GM23338 (cell line): ENCODE measurements around the gene DGCR8. TPM values are rescaled to one million over a fixed set of nuclear protein-coding genes. Genes with fewer than 3 reads are reported as not detected.

Experiments
- ATAC-seq: fragments of 200-7000 bp; cut with Tn5 transposase; 3 replicates; pipeline ENCODE4 v1.9.1; 2020
- DNase-seq: peaks from one replicate; pipeline ENCODE4 v3.0.0-alpha.2; 2015; ENCODE audit warnings: low spot score
- H2AFZ ChIP-seq: fragments of 200-600 bp; sonication (generic); 2 replicates; pipeline ENCODE4 v1.8.0; 2016; ENCODE audit warnings: antibody characterized with exemption, mild to moderate bottlenecking, moderate library complexity
- H3F3A ChIP-seq: fragments of 200-600 bp; sonication (generic); replicated peaks from 2 replicates; pipeline ENCODE4 v1.8.0; 2017; ENCODE audit warnings: antibody characterized with exemption, mixed run types, low read depth
- H3K27ac ChIP-seq: fragments of 200-600 bp; sonication (generic); 2 replicates; pipeline ENCODE4 v1.6.1; 2016; ENCODE audit warnings: low read depth
- H3K27me3 ChIP-seq: fragments of 200-600 bp; sonication (generic); 2 replicates; pipeline ENCODE4 v1.8.0; 2016; ENCODE audit warnings: mild to moderate bottlenecking, mixed run types, moderate library complexity; ENCODE audit not compliant: insufficient read depth
- H3K36me3 ChIP-seq: fragments of 200-600 bp; sonication (generic); 2 replicates; pipeline ENCODE4 v1.8.0; 2016; ENCODE audit warnings: mild to moderate bottlenecking; ENCODE audit not compliant: insufficient read depth
- H3K4me1 ChIP-seq: fragments of 200-600 bp; sonication (generic); 2 replicates; pipeline ENCODE4 v1.8.0; 2016; ENCODE audit warnings: mild to moderate bottlenecking, moderate library complexity; ENCODE audit not compliant: insufficient read depth
- H3K4me2 ChIP-seq: fragments of 200-600 bp; sonication (generic); 2 replicates; pipeline ENCODE4 v1.7.1; 2017; ENCODE audit warnings: mixed run types
- H3K4me3 ChIP-seq: fragments of 200-600 bp; sonication (generic); 2 replicates; pipeline ENCODE4 v1.6.1; 2016; ENCODE audit warnings: mixed run types
- H3K79me2 ChIP-seq: fragments of 200-600 bp; sonication (generic); replicated peaks from 2 replicates; pipeline ENCODE4 v1.8.0; 2017; ENCODE audit warnings: mild to moderate bottlenecking; ENCODE audit not compliant: insufficient read depth
- H3K9me2 ChIP-seq: fragments of 200-600 bp; sonication (generic); 2 replicates; pipeline ENCODE4 v1.8.0; 2017; ENCODE audit not compliant: insufficient read depth
- H4K20me1 ChIP-seq: fragments of 200-600 bp; sonication (generic); replicated peaks from 2 replicates; pipeline ENCODE4 v1.8.0; 2017; ENCODE audit warnings: mild to moderate bottlenecking; ENCODE audit not compliant: insufficient read depth
- H3K27ac Mint-ChIP-seq: 2 replicates; pipeline ENCODE4 v1.8.0; 2020; ENCODE audit warnings: inconsistent platforms, mild to moderate bottlenecking, moderate library complexity, mixed read lengths
- H3K27me3 Mint-ChIP-seq: 3 replicates; pipeline ENCODE4 v1.8.0; 2022; ENCODE audit warnings: low read depth, mild to moderate bottlenecking, moderate library complexity, mixed read lengths, inconsistent platforms; ENCODE audit not compliant: insufficient read depth, poor library complexity
- H3K36me3 Mint-ChIP-seq: 3 replicates; pipeline ENCODE4 v1.8.0; 2021; ENCODE audit warnings: low read depth, mild to moderate bottlenecking, inconsistent platforms, moderate library complexity, mixed read lengths
- H3K4me1 Mint-ChIP-seq: 3 replicates; pipeline ENCODE4 v1.8.0; 2020; ENCODE audit warnings: mild to moderate bottlenecking, inconsistent platforms, mixed read lengths
- H3K4me3 Mint-ChIP-seq: 3 replicates; pipeline ENCODE4 v1.8.0; 2021; ENCODE audit warnings: moderate library complexity, mild to moderate bottlenecking, inconsistent platforms, mixed read lengths
- H3K9me3 Mint-ChIP-seq: 3 replicates; pipeline ENCODE4 v1.8.0; 2020; ENCODE audit warnings: moderate library complexity, mild to moderate bottlenecking, inconsistent platforms, mixed read lengths
- CREB1 ChIP-seq: fragments of 250-450 bp; sonication (Bioruptor Pico); IDR thresholded peaks from 2 replicates; pipeline ENCODE4 v1.5.0; 2020; ENCODE audit warnings: low read depth, mild to moderate bottlenecking, moderate library complexity
- EZH2 ChIP-seq: fragments of 200-600 bp; sonication (generic); IDR thresholded peaks from one replicate; pipeline ENCODE4 v1.8.0; 2017; ENCODE audit warnings: antibody characterized with exemption, mild to moderate bottlenecking, low read depth; ENCODE audit not compliant: unreplicated experiment
- EZH2phosphoT487 ChIP-seq: fragments of 200-600 bp; sonication (generic); IDR thresholded peaks from one replicate; pipeline ENCODE4 v1.8.1; 2018; ENCODE audit warnings: antibody characterized with exemption; ENCODE audit not compliant: unreplicated experiment
- JUNB ChIP-seq: IDR thresholded peaks from one replicate; pipeline ENCODE4 v1.6.1; 2016; ENCODE audit warnings: antibody characterized with exemption; ENCODE audit not compliant: unreplicated experiment
- NANOG ChIP-seq: IDR thresholded peaks from 2 replicates; pipeline ENCODE4 v1.6.1; 2016; ENCODE audit warnings: antibody characterized with exemption, borderline replicate concordance
- POLR2AphosphoS5 ChIP-seq: IDR thresholded peaks from 2 replicates; pipeline ENCODE4 v1.6.1; 2016; ENCODE audit warnings: antibody characterized with exemption, low read depth
- STAT1 ChIP-seq: IDR thresholded peaks from one replicate; pipeline ENCODE4 v1.6.1; 2016; ENCODE audit warnings: antibody characterized with exemption; ENCODE audit not compliant: unreplicated experiment
- ZNF114 ChIP-seq: fragments of 250-450 bp; sonication (Bioruptor Pico); IDR thresholded peaks from 2 replicates; pipeline ENCODE4 v1.5.0; 2020; ENCODE audit warnings: mild to moderate bottlenecking, moderate library complexity
- ZNF331 ChIP-seq: fragments of 250-450 bp; sonication (Bioruptor Pico); IDR thresholded peaks from 2 replicates; pipeline ENCODE4 v1.5.0; 2020; ENCODE audit warnings: low read depth, mild to moderate bottlenecking, moderate library complexity
- polyA plus RNA-seq: library from polyadenylated mRNA; unstranded; fragments of >200 nt; fragmentation: Nextera tagmentation; extraction: Ambion mirVana; gene quantifications from 2 replicates; pipeline ENCODE4 v1.2.1, GENCODE V29; 2016
- total RNA-seq: library from RNA; depleted of rRNA; stranded (reverse); fragments of >200 nt; shearing (Covaris generic); gene quantifications from 2 replicates; pipeline ENCODE4 v1.2.3, GENCODE V29; 2014
- TF ChIP-seq, protein P1 (sequence below): IDR thresholded peaks from 2 replicates; pipeline ENCODE4 v1.6.1; 2016; ENCODE audit warnings: antibody characterized with exemption
- TF ChIP-seq, protein P2 (sequence below), 2 experiments: fragments of 200-600 bp in 1 of 2; sonication (generic) in 1 of 2; conservative IDR thresholded peaks; 2 replicates each; pipeline versions ENCODE4 v1.5.1 to v1.6.1; 2016 to 2017; ENCODE audit warnings: antibody characterized with exemption in 2 of 2, low read depth in 2 of 2, mild to moderate bottlenecking in 2 of 2, moderate library complexity in 1 of 2
- TF ChIP-seq, protein P3 (sequence below): IDR thresholded peaks from one replicate; pipeline ENCODE4 v1.6.1; 2018; ENCODE audit warnings: antibody characterized with exemption; ENCODE audit not compliant: unreplicated experiment
- TF ChIP-seq, protein P4 (sequence below): fragments of 250-450 bp; sonication (Bioruptor Pico); IDR thresholded peaks from 2 replicates; pipeline ENCODE4 v1.5.0; 2020; ENCODE audit warnings: mild to moderate bottlenecking, moderate library complexity

Gene DGCR8
- total and polyA plus RNA-seq, 2 experiments from 2014 or later: 12.2 to 48.9 TPM

DNA sequence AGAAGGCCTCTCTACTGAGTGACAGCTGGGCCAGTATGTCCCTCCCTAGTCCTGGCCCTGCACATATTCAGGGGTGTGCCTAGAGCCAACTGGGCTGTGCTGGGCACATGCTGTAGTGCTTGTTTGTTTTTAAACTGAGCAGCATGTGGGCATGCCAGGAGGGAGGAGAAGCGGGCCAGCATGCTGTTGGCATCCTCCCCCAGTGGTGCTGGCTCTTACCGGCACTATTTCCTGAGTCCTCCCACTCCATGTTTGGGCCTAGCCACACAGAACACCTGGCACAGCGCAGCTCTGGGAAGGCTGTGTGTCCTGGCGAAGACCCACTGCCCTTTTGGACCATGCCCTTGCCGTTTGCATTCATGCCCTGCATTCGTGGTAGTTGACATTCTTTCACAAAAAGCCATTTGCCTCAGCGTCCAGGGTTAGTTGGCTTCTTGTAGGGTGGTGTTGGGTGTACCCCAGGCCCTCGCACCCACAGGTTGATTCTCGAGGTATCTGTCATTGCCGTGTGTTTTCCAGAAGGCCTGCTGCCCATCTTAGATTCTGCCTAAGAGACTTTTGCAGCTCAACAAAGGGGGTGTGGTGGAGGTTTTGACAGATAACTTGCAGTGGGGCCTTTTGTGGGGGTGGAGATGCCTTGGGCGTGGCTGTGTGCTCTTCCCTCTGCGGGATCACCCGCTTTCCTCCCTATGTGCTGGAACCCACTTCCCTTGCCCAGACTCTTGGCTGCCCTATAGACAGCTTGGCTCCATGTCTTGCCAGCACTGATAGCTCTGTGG lies 13.6 kb downstream of the DGCR8 start:
- Mint-ChIP-seq H3K36me3 (peaks cover 99% of the 10 kb centered on the region), H3K27ac (no peak overlapping the region), H3K4me3 (no peak overlapping the region), H3K27me3 (peaks cover 8% of the 10 kb centered on the region), H3K4me1 (no peaks in the 10 kb centered on the region), H3K9me3 (no peaks in the 10 kb centered on the region)
- Histone ChIP-seq H3K9me2 (no peaks in the 10 kb centered on the region), H3K4me2 (no peak overlapping the region), H3K79me2 (peaks cover 32% of the 10 kb centered on the region), H3K27ac (no peak overlapping the region), H3K36me3 (peaks cover 60% of the 10 kb centered on the region), H3K4me3 (no peak overlapping the region), H2AFZ (no peak overlapping the region), H3K27me3 (no peaks in the 10 kb centered on the region), H4K20me1 (peaks cover 41% of the 10 kb centered on the region), H3K4me1 (no peaks in the 10 kb centered on the region), H3F3A (peaks cover 20% of the 10 kb centered on the region)
- DNase-seq (no peak), ATAC-seq (no peak)
- TF ChIP-seq NANOG (no peak), ZNF114 (no peak), JUNB (no peak), ZNF331 (CRISPR knock-in tag) (no peak), POLR2AphosphoS5 (no peak), EZH2phosphoT487 (no peak), EZH2 (no peak), STAT1 (no peak), CREB1 (CRISPR knock-in tag) (no peak)
- TF ChIP-seq, protein P1, sequence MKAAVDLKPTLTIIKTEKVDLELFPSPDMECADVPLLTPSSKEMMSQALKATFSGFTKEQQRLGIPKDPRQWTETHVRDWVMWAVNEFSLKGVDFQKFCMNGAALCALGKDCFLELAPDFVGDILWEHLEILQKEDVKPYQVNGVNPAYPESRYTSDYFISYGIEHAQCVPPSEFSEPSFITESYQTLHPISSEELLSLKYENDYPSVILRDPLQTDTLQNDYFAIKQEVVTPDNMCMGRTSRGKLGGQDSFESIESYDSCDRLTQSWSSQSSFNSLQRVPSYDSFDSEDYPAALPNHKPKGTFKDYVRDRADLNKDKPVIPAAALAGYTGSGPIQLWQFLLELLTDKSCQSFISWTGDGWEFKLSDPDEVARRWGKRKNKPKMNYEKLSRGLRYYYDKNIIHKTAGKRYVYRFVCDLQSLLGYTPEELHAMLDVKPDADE: no peak
- TF ChIP-seq, protein P2, sequence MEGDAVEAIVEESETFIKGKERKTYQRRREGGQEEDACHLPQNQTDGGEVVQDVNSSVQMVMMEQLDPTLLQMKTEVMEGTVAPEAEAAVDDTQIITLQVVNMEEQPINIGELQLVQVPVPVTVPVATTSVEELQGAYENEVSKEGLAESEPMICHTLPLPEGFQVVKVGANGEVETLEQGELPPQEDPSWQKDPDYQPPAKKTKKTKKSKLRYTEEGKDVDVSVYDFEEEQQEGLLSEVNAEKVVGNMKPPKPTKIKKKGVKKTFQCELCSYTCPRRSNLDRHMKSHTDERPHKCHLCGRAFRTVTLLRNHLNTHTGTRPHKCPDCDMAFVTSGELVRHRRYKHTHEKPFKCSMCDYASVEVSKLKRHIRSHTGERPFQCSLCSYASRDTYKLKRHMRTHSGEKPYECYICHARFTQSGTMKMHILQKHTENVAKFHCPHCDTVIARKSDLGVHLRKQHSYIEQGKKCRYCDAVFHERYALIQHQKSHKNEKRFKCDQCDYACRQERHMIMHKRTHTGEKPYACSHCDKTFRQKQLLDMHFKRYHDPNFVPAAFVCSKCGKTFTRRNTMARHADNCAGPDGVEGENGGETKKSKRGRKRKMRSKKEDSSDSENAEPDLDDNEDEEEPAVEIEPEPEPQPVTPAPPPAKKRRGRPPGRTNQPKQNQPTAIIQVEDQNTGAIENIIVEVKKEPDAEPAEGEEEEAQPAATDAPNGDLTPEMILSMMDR (conservative IDR thresholded peaks at IDR 0.05; ENCODE audit: low read depth in 2 of 2): no peak
- TF ChIP-seq, protein P3, sequence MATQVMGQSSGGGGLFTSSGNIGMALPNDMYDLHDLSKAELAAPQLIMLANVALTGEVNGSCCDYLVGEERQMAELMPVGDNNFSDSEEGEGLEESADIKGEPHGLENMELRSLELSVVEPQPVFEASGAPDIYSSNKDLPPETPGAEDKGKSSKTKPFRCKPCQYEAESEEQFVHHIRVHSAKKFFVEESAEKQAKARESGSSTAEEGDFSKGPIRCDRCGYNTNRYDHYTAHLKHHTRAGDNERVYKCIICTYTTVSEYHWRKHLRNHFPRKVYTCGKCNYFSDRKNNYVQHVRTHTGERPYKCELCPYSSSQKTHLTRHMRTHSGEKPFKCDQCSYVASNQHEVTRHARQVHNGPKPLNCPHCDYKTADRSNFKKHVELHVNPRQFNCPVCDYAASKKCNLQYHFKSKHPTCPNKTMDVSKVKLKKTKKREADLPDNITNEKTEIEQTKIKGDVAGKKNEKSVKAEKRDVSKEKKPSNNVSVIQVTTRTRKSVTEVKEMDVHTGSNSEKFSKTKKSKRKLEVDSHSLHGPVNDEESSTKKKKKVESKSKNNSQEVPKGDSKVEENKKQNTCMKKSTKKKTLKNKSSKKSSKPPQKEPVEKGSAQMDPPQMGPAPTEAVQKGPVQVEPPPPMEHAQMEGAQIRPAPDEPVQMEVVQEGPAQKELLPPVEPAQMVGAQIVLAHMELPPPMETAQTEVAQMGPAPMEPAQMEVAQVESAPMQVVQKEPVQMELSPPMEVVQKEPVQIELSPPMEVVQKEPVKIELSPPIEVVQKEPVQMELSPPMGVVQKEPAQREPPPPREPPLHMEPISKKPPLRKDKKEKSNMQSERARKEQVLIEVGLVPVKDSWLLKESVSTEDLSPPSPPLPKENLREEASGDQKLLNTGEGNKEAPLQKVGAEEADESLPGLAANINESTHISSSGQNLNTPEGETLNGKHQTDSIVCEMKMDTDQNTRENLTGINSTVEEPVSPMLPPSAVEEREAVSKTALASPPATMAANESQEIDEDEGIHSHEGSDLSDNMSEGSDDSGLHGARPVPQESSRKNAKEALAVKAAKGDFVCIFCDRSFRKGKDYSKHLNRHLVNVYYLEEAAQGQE: no peak
- TF ChIP-seq, protein P4, sequence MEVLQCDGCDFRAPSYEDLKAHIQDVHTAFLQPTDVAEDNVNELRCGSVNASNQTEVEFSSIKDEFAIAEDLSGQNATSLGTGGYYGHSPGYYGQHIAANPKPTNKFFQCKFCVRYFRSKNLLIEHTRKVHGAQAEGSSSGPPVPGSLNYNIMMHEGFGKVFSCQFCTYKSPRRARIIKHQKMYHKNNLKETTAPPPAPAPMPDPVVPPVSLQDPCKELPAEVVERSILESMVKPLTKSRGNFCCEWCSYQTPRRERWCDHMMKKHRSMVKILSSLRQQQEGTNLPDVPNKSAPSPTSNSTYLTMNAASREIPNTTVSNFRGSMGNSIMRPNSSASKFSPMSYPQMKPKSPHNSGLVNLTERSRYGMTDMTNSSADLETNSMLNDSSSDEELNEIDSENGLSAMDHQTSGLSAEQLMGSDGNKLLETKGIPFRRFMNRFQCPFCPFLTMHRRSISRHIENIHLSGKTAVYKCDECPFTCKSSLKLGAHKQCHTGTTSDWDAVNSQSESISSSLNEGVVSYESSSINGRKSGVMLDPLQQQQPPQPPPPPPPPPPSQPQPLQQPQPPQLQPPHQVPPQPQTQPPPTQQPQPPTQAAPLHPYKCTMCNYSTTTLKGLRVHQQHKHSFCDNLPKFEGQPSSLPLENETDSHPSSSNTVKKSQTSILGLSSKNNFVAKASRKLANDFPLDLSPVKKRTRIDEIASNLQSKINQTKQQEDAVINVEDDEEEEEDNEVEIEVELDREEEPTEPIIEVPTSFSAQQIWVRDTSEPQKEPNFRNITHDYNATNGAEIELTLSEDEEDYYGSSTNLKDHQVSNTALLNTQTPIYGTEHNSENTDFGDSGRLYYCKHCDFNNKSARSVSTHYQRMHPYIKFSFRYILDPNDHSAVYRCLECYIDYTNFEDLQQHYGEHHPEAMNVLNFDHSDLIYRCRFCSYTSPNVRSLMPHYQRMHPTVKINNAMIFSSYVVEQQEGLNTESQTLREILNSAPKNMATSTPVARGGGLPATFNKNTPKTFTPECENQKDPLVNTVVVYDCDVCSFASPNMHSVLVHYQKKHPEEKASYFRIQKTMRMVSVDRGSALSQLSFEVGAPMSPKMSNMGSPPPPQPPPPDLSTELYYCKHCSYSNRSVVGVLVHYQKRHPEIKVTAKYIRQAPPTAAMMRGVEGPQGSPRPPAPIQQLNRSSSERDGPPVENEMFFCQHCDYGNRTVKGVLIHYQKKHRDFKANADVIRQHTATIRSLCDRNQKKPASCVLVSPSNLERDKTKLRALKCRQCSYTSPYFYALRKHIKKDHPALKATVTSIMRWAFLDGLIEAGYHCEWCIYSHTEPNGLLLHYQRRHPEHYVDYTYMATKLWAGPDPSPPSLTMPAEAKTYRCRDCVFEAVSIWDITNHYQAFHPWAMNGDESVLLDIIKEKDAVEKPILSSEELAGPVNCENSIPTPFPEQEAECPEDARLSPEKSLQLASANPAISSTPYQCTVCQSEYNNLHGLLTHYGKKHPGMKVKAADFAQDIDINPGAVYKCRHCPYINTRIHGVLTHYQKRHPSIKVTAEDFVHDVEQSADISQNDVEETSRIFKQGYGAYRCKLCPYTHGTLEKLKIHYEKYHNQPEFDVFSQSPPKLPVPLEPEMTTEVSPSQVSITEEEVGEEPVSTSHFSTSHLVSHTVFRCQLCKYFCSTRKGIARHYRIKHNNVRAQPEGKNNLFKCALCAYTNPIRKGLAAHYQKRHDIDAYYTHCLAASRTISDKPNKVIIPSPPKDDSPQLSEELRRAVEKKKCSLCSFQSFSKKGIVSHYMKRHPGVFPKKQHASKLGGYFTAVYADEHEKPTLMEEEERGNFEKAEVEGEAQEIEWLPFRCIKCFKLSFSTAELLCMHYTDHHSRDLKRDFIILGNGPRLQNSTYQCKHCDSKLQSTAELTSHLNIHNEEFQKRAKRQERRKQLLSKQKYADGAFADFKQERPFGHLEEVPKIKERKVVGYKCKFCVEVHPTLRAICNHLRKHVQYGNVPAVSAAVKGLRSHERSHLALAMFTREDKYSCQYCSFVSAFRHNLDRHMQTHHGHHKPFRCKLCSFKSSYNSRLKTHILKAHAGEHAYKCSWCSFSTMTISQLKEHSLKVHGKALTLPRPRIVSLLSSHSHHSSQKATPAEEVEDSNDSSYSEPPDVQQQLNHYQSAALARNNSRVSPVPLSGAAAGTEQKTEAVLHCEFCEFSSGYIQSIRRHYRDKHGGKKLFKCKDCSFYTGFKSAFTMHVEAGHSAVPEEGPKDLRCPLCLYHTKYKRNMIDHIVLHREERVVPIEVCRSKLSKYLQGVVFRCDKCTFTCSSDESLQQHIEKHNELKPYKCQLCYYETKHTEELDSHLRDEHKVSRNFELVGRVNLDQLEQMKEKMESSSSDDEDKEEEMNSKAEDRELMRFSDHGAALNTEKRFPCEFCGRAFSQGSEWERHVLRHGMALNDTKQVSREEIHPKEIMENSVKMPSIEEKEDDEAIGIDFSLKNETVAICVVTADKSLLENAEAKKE: no peak
